Stimulated activated CD8-positive, alpha-beta memory T cell treated with anti-CD3 and anti-CD28 coated beads, Interleukin-2, amount 100 ng/mL, for 48 hours (primary cell): ENCODE results near the gene GIPC1.

ENCODE experiments used
- DNase-seq, 2 donors: peaks; one replicate each; pipeline ENCODE4 v3.0.0-alpha.2; 2020; ENCODE audit warnings: low read depth in 2 of 2

Gene GIPC1

GRCh38 chr19:14435320-14436050, 60.4 kb downstream of the GIPC1 start:
- no peak for DNase-seq

- DNase-seq: no peak
These were observed 61.2 kb downstream of the GIPC1 start for GRCh38 chr19:14434543-14435319.

GRCh38 chr19:14433554-14434501, 62.1 kb downstream of the GIPC1 start:
- no peak for DNase-seq

- no peak for DNase-seq
These were observed 63.0 kb downstream of the GIPC1 start, which contains the start of gene PKN1 for GRCh38 chr19:14432791-14433553. Gene PKN1, plus strand, starts transcription at chr19:14433306. Its CDS starts 216 bp downstream, at chr19:14433522.

- no peak for DNase-seq
These were observed 65.2 kb downstream of the GIPC1 start for GRCh38 chr19:14430712-14431111.

GRCh38 chr19:14428882-14429416, 67.0 kb downstream of the GIPC1 start:
- no peak for DNase-seq
